Measurements from ENCODE around the gene SH2D7. TPM values are rescaled to one million over a fixed set of nuclear protein-coding genes. Genes with fewer than 3 reads are reported as not detected.

Gene SH2D7
- polyA plus RNA-seq, 1 donor from 2014 or later: not detected

DNA sequence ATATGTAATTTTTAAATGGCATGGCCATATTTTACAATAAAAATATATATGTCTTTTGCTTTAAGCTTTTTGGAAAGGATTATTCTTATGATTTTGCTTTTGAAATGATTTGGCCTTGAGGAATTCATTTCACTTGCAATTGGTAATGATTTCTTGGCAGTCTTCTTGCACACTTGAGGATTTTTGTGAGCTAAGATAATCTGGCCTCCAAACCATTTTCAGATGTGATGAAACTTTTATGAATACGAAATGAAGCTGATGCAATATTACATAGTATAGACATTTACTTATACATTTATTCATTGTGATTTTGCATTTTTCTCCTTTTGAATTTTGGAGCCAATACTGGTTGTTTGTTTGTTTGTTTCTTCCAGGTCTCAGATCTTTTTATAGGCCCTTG lies 6.4 kb upstream of the SH2D7 start (continued):
- TF ChIP-seq, protein P1, sequence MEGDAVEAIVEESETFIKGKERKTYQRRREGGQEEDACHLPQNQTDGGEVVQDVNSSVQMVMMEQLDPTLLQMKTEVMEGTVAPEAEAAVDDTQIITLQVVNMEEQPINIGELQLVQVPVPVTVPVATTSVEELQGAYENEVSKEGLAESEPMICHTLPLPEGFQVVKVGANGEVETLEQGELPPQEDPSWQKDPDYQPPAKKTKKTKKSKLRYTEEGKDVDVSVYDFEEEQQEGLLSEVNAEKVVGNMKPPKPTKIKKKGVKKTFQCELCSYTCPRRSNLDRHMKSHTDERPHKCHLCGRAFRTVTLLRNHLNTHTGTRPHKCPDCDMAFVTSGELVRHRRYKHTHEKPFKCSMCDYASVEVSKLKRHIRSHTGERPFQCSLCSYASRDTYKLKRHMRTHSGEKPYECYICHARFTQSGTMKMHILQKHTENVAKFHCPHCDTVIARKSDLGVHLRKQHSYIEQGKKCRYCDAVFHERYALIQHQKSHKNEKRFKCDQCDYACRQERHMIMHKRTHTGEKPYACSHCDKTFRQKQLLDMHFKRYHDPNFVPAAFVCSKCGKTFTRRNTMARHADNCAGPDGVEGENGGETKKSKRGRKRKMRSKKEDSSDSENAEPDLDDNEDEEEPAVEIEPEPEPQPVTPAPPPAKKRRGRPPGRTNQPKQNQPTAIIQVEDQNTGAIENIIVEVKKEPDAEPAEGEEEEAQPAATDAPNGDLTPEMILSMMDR (IDR thresholded peaks at IDR 0.05; ENCODE audit: poor library complexity, severe bottlenecking): no peak
- no peak for TF ChIP-seq RAD21 (conservative IDR thresholded peaks at IDR 0.05)

DNA sequence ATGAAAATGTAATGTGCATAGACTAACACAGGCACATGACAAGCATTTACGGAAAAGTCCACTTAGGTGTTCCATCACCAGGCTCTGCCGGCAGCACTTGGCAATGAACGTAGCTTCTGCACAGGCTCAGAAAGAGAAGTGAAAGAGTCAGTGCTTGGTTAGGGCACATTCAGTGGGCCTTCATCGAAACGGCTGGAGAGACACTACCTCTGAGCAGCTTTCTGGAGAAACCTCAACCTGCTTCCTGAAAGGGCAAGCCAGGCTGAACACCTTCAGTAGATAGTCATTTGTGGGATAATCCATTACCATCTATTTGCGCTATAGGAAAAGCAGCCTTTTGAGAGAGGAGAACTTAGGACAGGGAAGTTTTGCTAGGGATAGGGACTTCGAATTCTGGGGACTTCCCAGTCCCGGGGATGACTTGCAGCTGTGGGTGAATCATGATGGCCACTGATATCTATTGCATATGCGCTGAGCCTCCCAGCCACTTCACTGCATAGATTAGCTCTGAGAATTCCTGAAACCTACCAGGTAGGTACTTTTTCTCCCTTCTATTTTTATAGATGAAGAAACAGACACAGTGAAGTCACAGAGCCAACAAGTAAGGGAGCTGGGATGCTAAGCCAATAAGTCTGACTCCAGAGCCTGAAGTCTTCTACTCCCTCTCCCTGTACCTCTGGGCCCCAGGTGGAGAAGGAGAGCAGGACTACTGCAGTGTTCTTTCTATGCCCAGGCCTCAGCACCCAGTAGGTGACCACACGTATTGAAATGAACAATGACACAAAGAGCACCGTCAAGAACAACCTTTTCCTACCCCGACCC lies 4.2 kb upstream of the SH2D7 start:
- no peak for TF ChIP-seq TAF1 (IDR thresholded peaks at IDR 0.05; ENCODE audit: low read depth)
- TF ChIP-seq EZH2 (IDR thresholded peaks at IDR 0.05; ENCODE audit: borderline replicate concordance, insufficient read depth, low read length, poor library complexity, severe bottlenecking): no peak
- TF ChIP-seq RAD21 (conservative IDR thresholded peaks at IDR 0.05): no peak
- Histone ChIP-seq H4K20me1 (ENCODE audit: insufficient read depth) (no peaks in the 10 kb centered on the region), H3K9me3 (ENCODE audit: low read length) (no peaks in the 10 kb centered on the region)

DNA sequence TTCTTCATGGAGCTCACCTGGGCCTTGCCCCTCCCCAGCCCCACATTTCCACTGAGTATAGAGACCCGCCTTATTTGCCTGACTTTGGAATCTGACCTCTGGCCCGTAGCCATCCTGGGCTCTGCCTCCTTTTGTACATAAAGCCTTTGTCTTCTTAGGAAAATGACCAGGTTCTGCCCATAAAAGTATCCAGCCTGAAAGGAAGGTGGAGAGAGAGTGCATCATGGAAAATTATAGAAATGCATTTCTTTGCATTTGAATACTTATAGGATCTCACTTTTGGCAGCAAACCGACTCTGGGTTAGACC lies 3.6 kb upstream of the SH2D7 start:
- Histone ChIP-seq H4K20me1 (ENCODE audit: insufficient read depth) (no peaks in the 10 kb centered on the region), H3K9me2 (ENCODE audit: insufficient read depth, low read length) (no peaks in the 10 kb centered on the region), H3K9ac (ENCODE audit: low read length) (no peak overlapping the region), H2AFZ (ENCODE audit: low read depth, low read length) (no peak overlapping the region), H3K9me3 (ENCODE audit: low read length) (no peaks in the 10 kb centered on the region), H3K27ac (ENCODE audit: low read length) (no peak overlapping the region), H3K36me3 (ENCODE audit: insufficient read depth, low read length) (no peaks in the 10 kb centered on the region), H3K79me2 (replicated peaks; ENCODE audit: insufficient read depth, low read length) (no peaks in the 10 kb centered on the region), H3K4me2 (ENCODE audit: low read length) (no peak overlapping the region), H3K27me3 (ENCODE audit: insufficient read depth, low read depth, low read length) (no peaks in the 10 kb centered on the region), H3K4me3 (ENCODE audit: low read length) (no peak overlapping the region), H3F3A (ENCODE audit: insufficient read depth, low read length, poor library complexity, severe bottlenecking) (no peaks in the 10 kb centered on the region)
- no peak for TF ChIP-seq EZH2 (IDR thresholded peaks at IDR 0.05; ENCODE audit: borderline replicate concordance, insufficient read depth, low read length, poor library complexity, severe bottlenecking)
- TF ChIP-seq SMC3 (conservative IDR thresholded peaks at IDR 0.05; ENCODE audit: poor library complexity): no peak
- no peak for TF ChIP-seq TAF1 (IDR thresholded peaks at IDR 0.05; ENCODE audit: low read depth)
- no peak for TF ChIP-seq MXI1 (conservative IDR thresholded peaks at IDR 0.05; ENCODE audit: poor library complexity, severe bottlenecking)
- TF ChIP-seq RAD21 (conservative IDR thresholded peaks at IDR 0.05): no peak
- TF ChIP-seq, protein P1 (IDR thresholded peaks at IDR 0.05; ENCODE audit: poor library complexity, severe bottlenecking): no peak
- no peak for TF ChIP-seq EP300 (conservative IDR thresholded peaks at IDR 0.05; ENCODE audit: poor library complexity, severe bottlenecking)
- TF ChIP-seq, protein P2, sequence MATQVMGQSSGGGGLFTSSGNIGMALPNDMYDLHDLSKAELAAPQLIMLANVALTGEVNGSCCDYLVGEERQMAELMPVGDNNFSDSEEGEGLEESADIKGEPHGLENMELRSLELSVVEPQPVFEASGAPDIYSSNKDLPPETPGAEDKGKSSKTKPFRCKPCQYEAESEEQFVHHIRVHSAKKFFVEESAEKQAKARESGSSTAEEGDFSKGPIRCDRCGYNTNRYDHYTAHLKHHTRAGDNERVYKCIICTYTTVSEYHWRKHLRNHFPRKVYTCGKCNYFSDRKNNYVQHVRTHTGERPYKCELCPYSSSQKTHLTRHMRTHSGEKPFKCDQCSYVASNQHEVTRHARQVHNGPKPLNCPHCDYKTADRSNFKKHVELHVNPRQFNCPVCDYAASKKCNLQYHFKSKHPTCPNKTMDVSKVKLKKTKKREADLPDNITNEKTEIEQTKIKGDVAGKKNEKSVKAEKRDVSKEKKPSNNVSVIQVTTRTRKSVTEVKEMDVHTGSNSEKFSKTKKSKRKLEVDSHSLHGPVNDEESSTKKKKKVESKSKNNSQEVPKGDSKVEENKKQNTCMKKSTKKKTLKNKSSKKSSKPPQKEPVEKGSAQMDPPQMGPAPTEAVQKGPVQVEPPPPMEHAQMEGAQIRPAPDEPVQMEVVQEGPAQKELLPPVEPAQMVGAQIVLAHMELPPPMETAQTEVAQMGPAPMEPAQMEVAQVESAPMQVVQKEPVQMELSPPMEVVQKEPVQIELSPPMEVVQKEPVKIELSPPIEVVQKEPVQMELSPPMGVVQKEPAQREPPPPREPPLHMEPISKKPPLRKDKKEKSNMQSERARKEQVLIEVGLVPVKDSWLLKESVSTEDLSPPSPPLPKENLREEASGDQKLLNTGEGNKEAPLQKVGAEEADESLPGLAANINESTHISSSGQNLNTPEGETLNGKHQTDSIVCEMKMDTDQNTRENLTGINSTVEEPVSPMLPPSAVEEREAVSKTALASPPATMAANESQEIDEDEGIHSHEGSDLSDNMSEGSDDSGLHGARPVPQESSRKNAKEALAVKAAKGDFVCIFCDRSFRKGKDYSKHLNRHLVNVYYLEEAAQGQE (IDR thresholded peaks at IDR 0.05; ENCODE audit: borderline replicate concordance): no peak
- TF ChIP-seq POLR2AphosphoS5 (IDR thresholded peaks at IDR 0.05): no peak

More for the DNA sequence above, 4.2 kb upstream of the SH2D7 start:
- Histone ChIP-seq H3K9ac (ENCODE audit: low read length) (no peak overlapping the region), H3K27ac (ENCODE audit: low read length) (no peak overlapping the region), H3K36me3 (ENCODE audit: insufficient read depth, low read length) (no peaks in the 10 kb centered on the region), H3K79me2 (replicated peaks; ENCODE audit: insufficient read depth, low read length) (no peaks in the 10 kb centered on the region), H3K4me3 (ENCODE audit: low read length) (no peak overlapping the region), H3K9me2 (ENCODE audit: insufficient read depth, low read length) (no peaks in the 10 kb centered on the region), H2AFZ (ENCODE audit: low read depth, low read length) (no peak overlapping the region), H3K27me3 (ENCODE audit: insufficient read depth, low read depth, low read length) (no peaks in the 10 kb centered on the region), H3K4me2 (ENCODE audit: low read length) (no peak overlapping the region), H3F3A (ENCODE audit: insufficient read depth, low read length, poor library complexity, severe bottlenecking) (no peaks in the 10 kb centered on the region)

Measured in neural cell (in vitro differentiated cells).